Measurements from ENCODE around the gene RRM2. TPM values are rescaled to one million over a fixed set of nuclear protein-coding genes. Genes with fewer than 3 reads are reported as not detected.

The RRM2 gene
- total and polyA plus RNA-seq, 2 experiments from 2014 or later = 108 to 119 TPM

DNA sequence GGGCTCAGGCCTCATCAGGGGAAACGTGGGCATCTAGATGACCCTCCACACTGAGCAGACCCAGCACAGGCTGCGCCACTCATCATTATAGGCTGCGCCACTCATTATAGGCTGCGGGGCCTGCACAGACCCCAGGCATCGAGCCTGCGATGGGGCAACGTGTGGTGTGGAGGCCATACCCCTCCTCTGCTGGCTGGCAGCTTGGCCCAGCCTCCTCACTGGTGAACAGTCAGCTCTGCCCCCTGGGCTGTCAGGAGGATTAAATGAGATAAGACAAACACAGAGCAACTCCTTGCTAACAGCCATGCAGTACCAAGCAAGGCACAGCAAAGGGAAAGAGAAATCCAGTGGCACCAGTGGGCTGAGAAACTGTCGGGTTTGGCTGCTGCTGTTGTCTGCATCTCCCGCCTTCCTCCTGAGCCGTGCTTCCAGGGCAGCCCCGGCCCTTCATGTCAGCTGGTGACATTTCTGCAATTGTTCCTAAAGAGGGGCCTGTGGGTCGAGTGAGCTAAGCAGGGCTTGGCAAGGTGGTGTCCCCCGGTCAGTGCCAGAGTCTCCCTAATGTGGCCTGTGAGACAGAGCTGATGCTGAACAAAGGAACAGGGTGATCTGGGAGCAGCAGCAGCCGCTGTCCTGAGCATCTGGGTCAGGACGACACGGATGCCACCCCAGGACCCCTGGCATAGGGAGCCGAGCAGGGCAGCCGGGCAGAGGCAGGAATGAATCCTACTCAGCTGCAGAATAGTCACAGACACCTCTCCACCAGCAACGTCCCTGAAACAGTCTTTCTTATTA lies 48.7 kb downstream of the RRM2 start (continued):
- TF ChIP-seq ZNF114 (CRISPR knock-in tag; IDR thresholded peaks at IDR 0.05) = no peak
- no peak for TF ChIP-seq EZH2phosphoT487 (IDR thresholded peaks at IDR 0.05; ENCODE audit: unreplicated experiment)
- no peak for TF ChIP-seq POLR2AphosphoS5 (IDR thresholded peaks at IDR 0.05; ENCODE audit: low read depth)
- TF ChIP-seq CREB1 (CRISPR knock-in tag; IDR thresholded peaks at IDR 0.05; ENCODE audit: low read depth) = no peak
- TF ChIP-seq, protein P1, sequence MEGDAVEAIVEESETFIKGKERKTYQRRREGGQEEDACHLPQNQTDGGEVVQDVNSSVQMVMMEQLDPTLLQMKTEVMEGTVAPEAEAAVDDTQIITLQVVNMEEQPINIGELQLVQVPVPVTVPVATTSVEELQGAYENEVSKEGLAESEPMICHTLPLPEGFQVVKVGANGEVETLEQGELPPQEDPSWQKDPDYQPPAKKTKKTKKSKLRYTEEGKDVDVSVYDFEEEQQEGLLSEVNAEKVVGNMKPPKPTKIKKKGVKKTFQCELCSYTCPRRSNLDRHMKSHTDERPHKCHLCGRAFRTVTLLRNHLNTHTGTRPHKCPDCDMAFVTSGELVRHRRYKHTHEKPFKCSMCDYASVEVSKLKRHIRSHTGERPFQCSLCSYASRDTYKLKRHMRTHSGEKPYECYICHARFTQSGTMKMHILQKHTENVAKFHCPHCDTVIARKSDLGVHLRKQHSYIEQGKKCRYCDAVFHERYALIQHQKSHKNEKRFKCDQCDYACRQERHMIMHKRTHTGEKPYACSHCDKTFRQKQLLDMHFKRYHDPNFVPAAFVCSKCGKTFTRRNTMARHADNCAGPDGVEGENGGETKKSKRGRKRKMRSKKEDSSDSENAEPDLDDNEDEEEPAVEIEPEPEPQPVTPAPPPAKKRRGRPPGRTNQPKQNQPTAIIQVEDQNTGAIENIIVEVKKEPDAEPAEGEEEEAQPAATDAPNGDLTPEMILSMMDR (conservative IDR thresholded peaks at IDR 0.05; ENCODE audit: low read depth in 2 of 2) = no peak
- TF ChIP-seq, protein P2, sequence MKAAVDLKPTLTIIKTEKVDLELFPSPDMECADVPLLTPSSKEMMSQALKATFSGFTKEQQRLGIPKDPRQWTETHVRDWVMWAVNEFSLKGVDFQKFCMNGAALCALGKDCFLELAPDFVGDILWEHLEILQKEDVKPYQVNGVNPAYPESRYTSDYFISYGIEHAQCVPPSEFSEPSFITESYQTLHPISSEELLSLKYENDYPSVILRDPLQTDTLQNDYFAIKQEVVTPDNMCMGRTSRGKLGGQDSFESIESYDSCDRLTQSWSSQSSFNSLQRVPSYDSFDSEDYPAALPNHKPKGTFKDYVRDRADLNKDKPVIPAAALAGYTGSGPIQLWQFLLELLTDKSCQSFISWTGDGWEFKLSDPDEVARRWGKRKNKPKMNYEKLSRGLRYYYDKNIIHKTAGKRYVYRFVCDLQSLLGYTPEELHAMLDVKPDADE (IDR thresholded peaks at IDR 0.05) = no peak
- TF ChIP-seq ZNF331 (CRISPR knock-in tag; IDR thresholded peaks at IDR 0.05; ENCODE audit: low read depth) = no peak
- TF ChIP-seq NANOG (IDR thresholded peaks at IDR 0.05; ENCODE audit: borderline replicate concordance) = no peak
- no peak for TF ChIP-seq JUNB (IDR thresholded peaks at IDR 0.05; ENCODE audit: unreplicated experiment)

DNA sequence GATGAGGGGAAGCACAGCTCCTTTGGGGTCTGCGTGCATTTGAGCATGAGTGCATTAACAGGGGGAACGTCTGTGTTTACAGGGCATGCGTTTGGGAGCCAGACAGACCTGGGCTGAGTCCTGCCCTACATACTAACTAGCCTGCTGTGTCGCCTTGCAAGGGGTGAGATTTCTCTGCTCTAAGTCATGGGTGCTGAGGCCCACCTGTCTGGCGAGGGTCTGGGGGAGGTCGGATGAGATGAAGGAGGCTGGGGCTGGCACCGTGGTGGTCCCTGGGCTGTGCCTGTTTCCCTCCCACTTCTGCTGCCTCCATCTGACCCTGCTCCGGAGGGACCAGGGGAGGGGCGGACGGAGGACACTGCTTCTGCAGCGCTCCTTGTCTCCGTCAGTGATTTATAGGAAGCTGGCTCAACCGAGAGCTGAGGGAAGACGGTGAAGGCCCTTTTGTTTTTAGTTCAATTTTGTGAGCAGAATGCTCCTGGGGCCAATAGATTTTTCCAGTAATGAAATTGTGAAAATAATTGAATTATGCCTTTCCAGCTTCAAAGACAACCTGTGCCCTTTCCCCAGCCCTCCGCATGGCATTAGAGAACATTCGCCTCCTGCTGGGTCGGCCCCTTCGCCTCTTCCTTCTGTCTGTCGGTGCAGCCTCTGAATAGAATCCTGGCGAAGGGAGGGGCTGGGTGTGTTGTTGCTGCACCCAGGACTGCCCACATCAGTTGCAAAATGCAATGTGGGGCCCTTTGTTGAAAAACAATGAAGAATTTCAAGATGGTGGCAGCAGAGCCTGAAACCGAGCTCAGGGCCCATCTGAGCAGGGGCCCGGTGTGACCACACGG lies 49.7 kb downstream of the RRM2 start:
- DNase-seq (ENCODE audit: low spot score) (peak; percentile 44), ATAC-seq (peak; percentile 64)
- Histone ChIP-seq H3K4me3 (no peak overlapping the region), H3K27me3 (ENCODE audit: insufficient read depth) (no peaks in the 10 kb centered on the region), H3K4me2 (no peak overlapping the region), H2AFZ (no peak overlapping the region), H3K27ac (ENCODE audit: low read depth) (no peak overlapping the region), H4K20me1 (replicated peaks; ENCODE audit: insufficient read depth) (no peaks in the 10 kb centered on the region), H3K79me2 (replicated peaks; ENCODE audit: insufficient read depth) (no peaks in the 10 kb centered on the region), H3K4me1 (ENCODE audit: insufficient read depth) (no peaks in the 10 kb centered on the region; the same call in 1 of the 2 replicates), H3F3A (replicated peaks; ENCODE audit: low read depth) (no peaks in the 10 kb centered on the region), H3K9me2 (ENCODE audit: insufficient read depth) (no peaks in the 10 kb centered on the region), H3K36me3 (ENCODE audit: insufficient read depth) (no peaks in the 10 kb centered on the region)
- Mint-ChIP-seq H3K4me1 (peaks cover 13% of the 10 kb centered on the region), H3K9me3 (no peaks in the 10 kb centered on the region), H3K27me3 (ENCODE audit: insufficient read depth, low read depth, poor library complexity) (peaks cover 1% of the 10 kb centered on the region), H3K36me3 (ENCODE audit: low read depth) (no peaks in the 10 kb centered on the region), H3K4me3 (no peak overlapping the region), H3K27ac (0 out of 2 replicates have a peak overlapping the region, but pooled peaks have one; percentile 12)
- TF ChIP-seq EZH2 (IDR thresholded peaks at IDR 0.05; ENCODE audit: low read depth, unreplicated experiment) (no peak), CREB1 (CRISPR knock-in tag; IDR thresholded peaks at IDR 0.05; ENCODE audit: low read depth) (no peak), POLR2AphosphoS5 (IDR thresholded peaks at IDR 0.05; ENCODE audit: low read depth) (no peak), ZNF331 (CRISPR knock-in tag; IDR thresholded peaks at IDR 0.05; ENCODE audit: low read depth) (no peak), ZNF114 (CRISPR knock-in tag; IDR thresholded peaks at IDR 0.05) (no peak)
- TF ChIP-seq, protein P1 (conservative IDR thresholded peaks at IDR 0.05; ENCODE audit: low read depth in 2 of 2) = no peak
